HG02885 (cell line): ENCODE measurements around the gene OR10X1.
A peak's percentile ranks its signal among the peaks of the same experiment; 100 is the strongest.

Source experiments
- ATAC-seq: cut with Tn5 transposase; IDR thresholded peaks from one replicate; pipeline ENCODE4 v1.9.1; 2021; ENCODE audit warnings: mild to moderate bottlenecking; ENCODE audit not compliant: unreplicated experiment, poor library complexity

OR10X1 gene

GRCh38 chr1:158579733-158580132 is at the start of gene OR10X1:
Gene OR10X1 (minus strand): TSS chr1:158579899. CDS start chr1:158579899, 0 bp downstream.
- no peak for ATAC-seq

- no peak for ATAC-seq
These were observed 34.1 kb upstream of the OR10X1 start for GRCh38 chr1:158613764-158614163.

GRCh38 chr1:158611916-158612315 is 32.2 kb upstream of the OR10X1 start:
- peak; percentile 55 for ATAC-seq

- ATAC-seq = no peak
These were observed 27.6 kb upstream of the OR10X1 start for GRCh38 chr1:158607296-158607695.

- no peak for ATAC-seq
These were observed 25.3 kb upstream of the OR10X1 start, which contains the start of gene OR10Z1 for GRCh38 chr1:158604968-158605367. Gene OR10Z1 (plus strand): TSS chr1:158605268. CDS start chr1:158606439, 1,171 bp downstream.

GRCh38 chr1:158600735-158601134 is 21.0 kb upstream of the OR10X1 start:
- ATAC-seq = no peak

GRCh38 chr1:158586942-158587341 is 7.2 kb upstream of the OR10X1 start:
- no peak for ATAC-seq

- no peak for ATAC-seq
These were observed 4.3 kb upstream of the OR10X1 start for GRCh38 chr1:158583962-158584361.

- no peak for ATAC-seq
These were observed 2.1 kb downstream of the OR10X1 start for GRCh38 chr1:158577561-158577960.

GRCh38 chr1:158572226-158572625 is 7.5 kb downstream of the OR10X1 start:
- ATAC-seq = no peak

- ATAC-seq = no peak
These were observed 9.2 kb downstream of the OR10X1 start, which contains the start of gene OR6P1 for GRCh38 chr1:158570480-158570879. Gene OR6P1 (minus strand): TSS chr1:158570580. CDS start chr1:158563604, 6,976 bp downstream.

GRCh38 chr1:158564608-158565007 is 15.1 kb downstream of the OR10X1 start:
- no peak for ATAC-seq

- ATAC-seq = no peak
These were observed 15.8 kb downstream of the OR10X1 start for GRCh38 chr1:158563853-158564252.

GRCh38 chr1:158559696-158560095 is 20.0 kb downstream of the OR10X1 start:
- no peak for ATAC-seq

- ATAC-seq = no peak
These were observed 25.3 kb downstream of the OR10X1 start, which contains the start of gene OR6Y1 for GRCh38 chr1:158554352-158554751. Gene OR6Y1 (minus strand): TSS chr1:158554405. CDS start chr1:158548105, 6,300 bp downstream.

GRCh38 chr1:158552296-158552695 is 27.4 kb downstream of the OR10X1 start:
- ATAC-seq = no peak

- no peak for ATAC-seq
These were observed 32.2 kb downstream of the OR10X1 start for GRCh38 chr1:158547533-158547932.

GRCh38 chr1:158537609-158538008 is 42.1 kb downstream of the OR10X1 start:
- ATAC-seq = no peak

- ATAC-seq = no peak
These were observed 45.2 kb downstream of the OR10X1 start for GRCh38 chr1:158534496-158534895.
